Subcutaneous abdominal adipose tissue (tissue), 5 donors: ENCODE results near the gene NR1H4.
A peak's percentile ranks its signal among the peaks of the same experiment; 100 is the strongest.
"Not testable (repeated sequence)": the region's sequence is repeated elsewhere in the genome, so short reads cannot be mapped to it uniquely, and the experiment has no call there.

Source experiments
- H3K27ac ChIP-seq: one replicate; pipeline ENCODE4 v1.7.0; 2013; ENCODE audit warnings: low read depth, mild to moderate bottlenecking, inconsistent platforms, low read length, moderate library complexity
- H3K27me3 ChIP-seq, 5 donors: one replicate each; pipeline ENCODE4 v1.7.0; 2013; ENCODE audit warnings: low read length in 5 of 5, inconsistent platforms in 1 of 5; ENCODE audit not compliant: control insufficient read depth in 5 of 5, insufficient read depth in 4 of 5
- H3K36me3 ChIP-seq, 5 donors: one replicate each; pipeline ENCODE4 v1.7.0; 2013; ENCODE audit warnings: low read length in 5 of 5; ENCODE audit not compliant: control insufficient read depth in 5 of 5, insufficient read depth in 5 of 5
- H3K4me1 ChIP-seq, 5 donors: one replicate each; pipeline ENCODE4 v1.7.0; 2013; ENCODE audit warnings: low read length in 5 of 5, mild to moderate bottlenecking in 3 of 5, moderate library complexity in 1 of 5; ENCODE audit not compliant: control insufficient read depth in 5 of 5, insufficient read depth in 5 of 5
- H3K4me3 ChIP-seq, 5 donors: one replicate each; pipeline ENCODE4 v1.7.0; 2013; ENCODE audit warnings: low read length in 5 of 5, low read depth in 1 of 5
- H3K9ac ChIP-seq, 5 donors: one replicate each; pipeline ENCODE4 v1.7.0; 2013; ENCODE audit warnings: low read length in 5 of 5, mild to moderate bottlenecking in 4 of 5, moderate library complexity in 3 of 5
- H3K9me3 ChIP-seq, 5 donors: one replicate each; pipeline ENCODE4 v1.7.0; 2013; ENCODE audit warnings: low read length in 5 of 5; ENCODE audit not compliant: control insufficient read depth in 5 of 5
- donor health status: healthy.
- donor health status: healthy.
- donor health status: healthy.
- donor health status: healthy.
- donor health status: healthy.

NR1H4 gene

DNA sequence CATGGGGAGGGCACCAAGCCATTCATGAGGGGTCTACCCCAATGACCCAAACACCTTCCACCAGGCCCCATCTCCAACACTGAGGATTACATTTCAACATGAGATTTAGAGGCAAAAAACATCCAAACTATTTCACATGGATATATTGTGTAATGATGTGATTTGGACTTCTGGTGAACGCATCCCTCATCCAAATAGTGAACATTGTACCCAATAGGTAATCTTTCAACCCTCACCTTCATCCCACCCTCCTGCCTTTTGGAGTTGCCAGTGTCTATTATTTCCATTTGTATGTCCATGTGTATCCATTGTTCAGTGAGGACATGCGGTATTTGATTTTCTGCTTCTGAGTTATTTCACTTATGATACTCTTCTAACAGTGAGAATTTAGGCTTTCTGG lies 83.7 kb downstream of the NR1H4 start:
- Histone ChIP-seq H3K27ac (no peak overlapping the region), H3K4me1 (peaks cover 0 to 15% (median 6%) of the 10 kb centered on the region in 5 donors), H3K36me3 (no peaks in the 10 kb centered on the region), H3K9ac (no peak overlapping the region), H3K9me3 (no peaks in the 10 kb centered on the region), H3K4me3 (no peak overlapping the region), H3K27me3 (no peaks in the 10 kb centered on the region)

DNA sequence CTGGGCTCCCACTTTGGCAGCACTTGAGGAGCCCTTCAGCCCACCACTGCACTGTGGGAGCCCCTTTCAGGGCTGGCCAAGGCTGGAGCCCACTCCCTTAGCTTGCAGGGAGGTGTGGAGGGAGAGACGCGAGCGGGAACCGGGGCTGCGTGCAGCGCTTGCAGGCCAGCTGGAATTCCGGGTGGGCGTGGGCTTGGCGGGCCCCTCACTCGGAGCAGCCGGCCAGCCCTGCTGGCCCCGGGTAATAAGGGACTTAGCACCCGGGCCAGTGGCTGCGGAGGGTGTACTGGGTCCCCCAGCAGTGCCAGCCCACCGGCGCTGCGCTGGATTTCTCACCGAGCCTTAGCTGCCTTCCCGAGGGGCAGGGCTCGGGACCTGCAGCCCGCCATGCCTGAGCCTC lies 85.6 kb downstream of the NR1H4 start:
- H3K9ac ChIP-seq, H3K36me3 ChIP-seq, H3K27ac ChIP-seq, H3K27me3 ChIP-seq, H3K9me3 ChIP-seq, H3K4me3 ChIP-seq: not testable (repeated sequence)
- H3K4me1 ChIP-seq: peaks cover 0 to 19% (median 14%) of the 10 kb centered on the region in 5 donors

DNA sequence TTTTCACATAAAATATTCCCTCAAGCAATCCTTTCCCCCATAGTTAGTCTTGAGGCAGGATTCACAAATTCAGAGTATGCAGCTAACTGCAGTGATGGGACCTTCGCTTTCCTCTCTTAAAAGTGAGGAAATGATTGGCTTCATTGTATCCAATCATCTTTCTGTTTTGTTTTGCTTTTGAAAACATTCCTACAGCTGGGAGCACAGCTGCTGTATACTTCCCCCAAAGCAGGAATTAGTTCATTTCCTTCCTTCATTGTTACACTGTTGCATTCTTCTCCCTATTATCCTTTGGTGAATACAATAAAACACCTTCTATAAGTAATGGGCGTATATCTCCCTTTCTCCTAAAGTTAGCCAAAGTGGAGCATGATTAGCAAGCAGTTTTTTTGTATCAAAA lies 90.4 kb downstream of the NR1H4 start:
- Histone ChIP-seq H3K4me1 (peaks cover 0 to 39% (median 7%) of the 10 kb centered on the region in 5 donors), H3K9me3 (no peaks in the 10 kb centered on the region), H3K27me3 (no peaks in the 10 kb centered on the region), H3K9ac (no peak overlapping the region), H3K27ac (no peak overlapping the region), H3K4me3 (no peak overlapping the region), H3K36me3 (no peaks in the 10 kb centered on the region)

- H3K4me3 ChIP-seq: no peak overlapping the region
- no peaks in the 10 kb centered on the region for H3K27me3 ChIP-seq
- H3K27ac ChIP-seq: no peak overlapping the region
- H3K36me3 ChIP-seq: no peaks in the 10 kb centered on the region
- peak overlapping the region in 1 of 5 donors; percentile 5 for H3K9ac ChIP-seq
- H3K9me3 ChIP-seq: no peaks in the 10 kb centered on the region
- peaks cover 0 to 39% (median 7%) of the 10 kb centered on the region in 5 donors for H3K4me1 ChIP-seq
These were observed 91.3 kb downstream of the NR1H4 start for GRCh38 chr12:100564905-100565467.

GRCh38 chr12:100565987-100566545 lies 92.4 kb downstream of the NR1H4 start:
- H3K27ac ChIP-seq: no peak overlapping the region
- H3K9me3 ChIP-seq: no peaks in the 10 kb centered on the region
- peaks cover 0 to 39% (median 7%) of the 10 kb centered on the region in 5 donors for H3K4me1 ChIP-seq
- no peaks in the 10 kb centered on the region for H3K27me3 ChIP-seq
- H3K9ac ChIP-seq: no peak overlapping the region
- no peak overlapping the region for H3K4me3 ChIP-seq
- no peaks in the 10 kb centered on the region for H3K36me3 ChIP-seq

DNA sequence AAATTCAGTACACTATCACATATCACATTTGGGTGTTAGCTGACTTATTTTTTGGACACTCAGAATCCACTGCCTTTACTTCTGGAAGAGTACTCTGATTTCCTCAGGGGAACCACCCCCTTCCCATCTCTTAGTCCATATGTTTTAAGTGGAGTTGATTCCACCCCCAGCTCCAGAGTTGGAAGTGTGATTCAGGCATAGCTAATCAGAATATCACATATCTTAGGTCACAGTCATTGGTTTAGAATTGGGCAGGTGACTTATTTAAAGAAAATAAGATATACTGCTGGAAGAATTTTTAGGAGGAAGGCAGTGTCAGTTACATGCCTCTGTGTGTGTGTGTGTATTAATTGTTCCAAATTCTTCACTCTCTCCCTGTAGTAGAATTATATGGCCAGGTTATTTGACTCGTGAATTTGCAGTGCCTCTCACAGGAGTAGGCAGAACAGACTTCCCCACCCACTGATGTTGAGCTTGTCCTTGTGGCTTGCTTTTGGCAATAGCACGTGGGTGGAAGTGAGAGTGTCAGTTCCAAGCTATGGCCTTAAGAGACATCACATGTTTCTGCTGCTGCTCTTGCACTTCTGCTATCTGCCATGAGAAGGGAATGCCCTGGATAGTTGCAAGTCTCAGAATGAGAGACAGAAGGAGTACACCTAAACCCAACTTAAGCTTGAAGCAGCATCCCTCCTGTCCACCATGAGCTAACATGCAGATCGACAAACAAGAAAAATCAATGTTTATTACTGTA lies 93.4 kb downstream of the NR1H4 start:
- Histone ChIP-seq H3K9me3 (no peaks in the 10 kb centered on the region), H3K36me3 (no peaks in the 10 kb centered on the region), H3K4me3 (no peak overlapping the region), H3K4me1 (peaks cover 0 to 39% (median 7%) of the 10 kb centered on the region in 5 donors), H3K27me3 (no peaks in the 10 kb centered on the region), H3K9ac (no peak overlapping the region), H3K27ac (no peak overlapping the region)

DNA sequence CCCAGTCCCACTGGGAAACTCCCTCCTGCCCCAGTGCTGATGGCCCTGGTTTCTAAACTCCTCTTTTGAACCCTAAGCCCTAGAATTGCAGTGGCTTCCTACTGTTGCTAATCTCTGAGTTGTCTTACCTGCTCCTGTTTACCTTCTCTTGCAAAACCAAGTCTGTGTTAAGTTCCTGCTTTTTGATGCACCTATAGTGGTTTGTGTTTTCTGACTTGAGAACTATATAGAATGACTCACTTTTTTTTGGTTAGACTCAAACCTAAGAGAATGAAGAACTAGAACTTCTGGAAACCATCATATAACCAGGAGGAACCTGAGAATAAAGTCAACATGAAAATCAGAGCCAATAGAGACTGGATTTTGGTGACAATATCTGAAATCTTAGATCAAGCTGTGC lies 94.3 kb downstream of the NR1H4 start:
- Histone ChIP-seq H3K27me3 (no peaks in the 10 kb centered on the region), H3K9me3 (no peaks in the 10 kb centered on the region), H3K4me1 (peaks cover 0 to 41% (median 9%) of the 10 kb centered on the region in 5 donors), H3K36me3 (no peaks in the 10 kb centered on the region), H3K9ac (no peak overlapping the region), H3K27ac (no peak overlapping the region), H3K4me3 (no peak overlapping the region)

GRCh38 chr12:100572184-100572583 lies 98.5 kb downstream of the NR1H4 start:
- H3K27me3 ChIP-seq: no peaks in the 10 kb centered on the region
- H3K4me1 ChIP-seq: peaks cover 3 to 25% (median 18%) of the 10 kb centered on the region in 5 donors
- H3K4me3 ChIP-seq: no peak overlapping the region
- H3K27ac ChIP-seq: no peak overlapping the region
- no peaks in the 10 kb centered on the region for H3K9me3 ChIP-seq
- no peaks in the 10 kb centered on the region for H3K36me3 ChIP-seq
- no peak overlapping the region for H3K9ac ChIP-seq

GRCh38 chr12:100573292-100574186 lies 99.9 kb downstream of the NR1H4 start, which contains the start of gene GAS2L3:
Gene GAS2L3 (plus strand): TSS chr12:100573684. CDS start chr12:100594905, 21,221 bp downstream.
- no peaks in the 10 kb centered on the region for H3K9me3 ChIP-seq
- H3K9ac ChIP-seq: peak within 1 kb of the TSS; percentile 57 to 88 (median 78)
- H3K27ac ChIP-seq: peak within 1 kb of the TSS; percentile 69
- H3K36me3 ChIP-seq: peaks cover 0 to under 1% (median 0%) of the 10 kb centered on the region in 5 donors
- peaks cover 3 to 18% (median 18%) of the 10 kb centered on the region in 5 donors for H3K4me1 ChIP-seq
- no peaks in the 10 kb centered on the region for H3K27me3 ChIP-seq
- H3K4me3 ChIP-seq: peak within 1 kb of the TSS; percentile 77 to 87 (median 82)
